Small intestine (tissue), 7 donors: Measurements from ENCODE around the gene MED14. TPM values are rescaled to one million over a fixed set of nuclear protein-coding genes. Genes with fewer than 3 reads are reported as not detected.

Experiments used
- DNase-seq, 2 donors: peaks; one replicate each; pipeline versions ENCODE4 v3.0.0 to v3.0.0-alpha.2; 2013
- FAIRE-seq: peaks from 2 replicates; lab custom pipeline; 2012; peaks lifted over from hg19 to GRCh38; lab: Jason Lieb, UNC
- H3K27ac ChIP-seq, 3 donors: one replicate each; pipeline ENCODE4 v1.5.1; 2013; ENCODE audit warnings: low read length in 2 of 3, mild to moderate bottlenecking in 2 of 3, control low read depth in 1 of 3, inconsistent platforms in 1 of 3, low read depth in 1 of 3, moderate library complexity in 1 of 3
- H3K27me3 ChIP-seq, 3 donors: one replicate each; pipeline ENCODE4 v1.6.1; 2013; ENCODE audit warnings: low read length in 3 of 3, inconsistent platforms in 1 of 3; ENCODE audit not compliant: control insufficient read depth in 3 of 3, insufficient read depth in 3 of 3
- H3K36me3 ChIP-seq, 3 donors: one replicate each; pipeline ENCODE4 v1.6.1; 2013; ENCODE audit warnings: low read length in 3 of 3, inconsistent platforms in 1 of 3, low read depth in 1 of 3, mild to moderate bottlenecking in 1 of 3, moderate library complexity in 1 of 3; ENCODE audit not compliant: control insufficient read depth in 3 of 3, insufficient read depth in 2 of 3
- H3K4me1 ChIP-seq, 3 donors: one replicate each; pipeline ENCODE4 v1.6.1; 2013; ENCODE audit warnings: low read length in 2 of 3, inconsistent platforms in 1 of 3, low read depth in 1 of 3, mild to moderate bottlenecking in 1 of 3, moderate library complexity in 1 of 3; ENCODE audit not compliant: control insufficient read depth in 3 of 3, insufficient read depth in 2 of 3
- H3K4me3 ChIP-seq, 3 donors: one replicate each; pipeline ENCODE4 v1.5.1; 2013; ENCODE audit warnings: low read length in 3 of 3, control low read depth in 1 of 3, inconsistent platforms in 1 of 3, low read depth in 1 of 3, mild to moderate bottlenecking in 1 of 3, moderate library complexity in 1 of 3
- H3K9me3 ChIP-seq, 2 donors: one replicate each; pipeline ENCODE4 v1.6.1; 2013; ENCODE audit warnings: low read depth in 1 of 2, low read length in 1 of 2; ENCODE audit not compliant: control insufficient read depth in 2 of 2, insufficient read depth in 1 of 2
- WGBS, 3 donors: extraction: QIAGEN DNeasy Blood & Tissue Kit; methylation state at CpG; one replicate each; pipeline ENCODE4 v1.1.7; 2013; 5-methylcytosine and 5-hydroxymethylcytosine counted together
- polyA plus RNA-seq, 4 donors: library from polyadenylated mRNA; stranded (reverse) in 3 of 4; unstranded in 1 of 4; fragments of 200-250 nt in 3 of 4; fragments of 120-200 nt in 1 of 4; gene quantifications; one replicate each; pipeline versions ENCODE4 v1.2.1 to v1.2.3, GENCODE V29; 2013
- donor health status: healthy with polysubstance abuse.
- donor health status: control.
- donor health status: control.
- donor health status: Bipolar disorder and iron deficiency.
- donor health status: healthy.

MED14 gene
- polyA plus RNA-seq, 4 donors, result 13.0 to 72.7 (median 17.3) TPM

DNA sequence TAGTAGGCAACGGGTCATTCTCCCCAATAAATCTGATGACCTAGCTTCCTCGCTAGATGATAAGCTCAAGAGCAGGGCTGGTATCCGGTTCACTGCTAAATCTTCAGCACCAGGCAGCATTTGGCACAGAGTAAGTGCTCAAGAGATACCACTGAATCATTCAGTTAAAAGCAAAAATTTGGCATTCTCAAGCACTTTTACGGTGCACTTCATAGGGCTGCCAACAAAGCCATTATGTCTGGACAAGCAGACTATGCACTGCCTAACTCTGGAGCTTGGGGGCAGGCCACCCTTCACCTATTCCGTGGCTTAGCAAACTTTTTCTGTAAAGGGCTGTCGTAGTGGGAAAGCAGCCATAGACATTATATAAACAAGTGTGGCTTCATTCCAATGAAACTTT, 64.2 kb downstream of the MED14 start:
- no peak overlapping the region for H3K27ac ChIP-seq
- WGBS, 3 donors, result 69 to 74% (median 71%) methylated on average over 6 of the region's 6 CpGs
- peaks cover 3 to 39% (median 15%) of the 10 kb centered on the region in 3 donors for H3K36me3 ChIP-seq

GRCh38 chrX:40663880-40664630, 71.3 kb downstream of the MED14 start:
- DNase-seq (no peak), FAIRE-seq (no peak)
- Histone ChIP-seq H3K27me3 (no peaks in the 10 kb centered on the region), H3K4me3 (no peak overlapping the region), H3K9me3 (no peaks in the 10 kb centered on the region), H3K27ac (no peak overlapping the region), H3K36me3 (peaks cover 0 to 46% (median 8%) of the 10 kb centered on the region in 3 donors), H3K4me1 (no peaks in the 10 kb centered on the region)
- WGBS, 3 donors, result 55 to 81% (median 74%) methylated on average over 6 of the region's 6 CpGs

More for the DNA sequence above, 64.2 kb downstream of the MED14 start:
- Histone ChIP-seq H3K4me3 (no peak overlapping the region), H3K27me3 (no peaks in the 10 kb centered on the region), H3K4me1 (no peaks in the 10 kb centered on the region), H3K9me3 (no peaks in the 10 kb centered on the region)
- no peak for FAIRE-seq
- DNase-seq, result no peak

- H3K36me3 ChIP-seq, result peaks cover 0 to 52% (median 8%) of the 10 kb centered on the region in 3 donors
- DNase-seq (no peak), FAIRE-seq (no peak)
- H3K4me3 ChIP-seq, result no peak overlapping the region
- no peaks in the 10 kb centered on the region for H3K9me3 ChIP-seq
- WGBS, 3 donors, result 94 to 100% (median 99%) methylated on average over 3 of the region's 3 CpGs
- H3K27me3 ChIP-seq, result no peaks in the 10 kb centered on the region
- no peaks in the 10 kb centered on the region for H3K4me1 ChIP-seq
- H3K27ac ChIP-seq, result no peak overlapping the region
Observed at GRCh38 chrX:40663078-40663740, 72.1 kb downstream of the MED14 start.

- FAIRE-seq (no peak), DNase-seq (no peak)
- Histone ChIP-seq H3K27me3 (no peaks in the 10 kb centered on the region), H3K4me1 (no peaks in the 10 kb centered on the region), H3K27ac (no peak overlapping the region), H3K4me3 (no peak overlapping the region), H3K9me3 (no peaks in the 10 kb centered on the region), H3K36me3 (peaks cover 0 to 51% (median 2%) of the 10 kb centered on the region in 3 donors)
- WGBS, 3 donors, result 74 to 80% (median 74%) methylated on average over 2 of the region's 2 CpGs
Observed at GRCh38 chrX:40661489-40661888, 73.9 kb downstream of the MED14 start.

DNA sequence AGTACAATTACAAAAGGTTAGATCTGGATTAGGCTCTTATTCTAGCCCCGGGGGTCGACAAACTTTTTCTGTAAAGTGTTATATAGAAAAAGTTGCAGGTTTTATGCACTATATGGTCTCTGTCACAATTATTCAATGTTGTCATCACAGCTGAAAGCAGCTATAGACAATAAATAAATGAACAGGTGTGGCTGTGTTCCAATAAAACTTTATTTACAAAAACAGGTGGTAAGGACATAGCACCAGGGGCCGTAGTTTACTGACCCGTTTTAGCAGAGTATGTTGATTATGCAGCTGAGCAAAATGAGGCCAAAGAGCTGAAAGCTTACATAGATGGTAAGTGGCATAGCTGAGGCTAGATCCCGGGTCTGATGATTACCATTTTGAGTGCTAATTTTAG, 75.0 kb downstream of the MED14 start:
- Histone ChIP-seq H3K4me1 (no peaks in the 10 kb centered on the region), H3K27me3 (no peaks in the 10 kb centered on the region), H3K4me3 (no peak overlapping the region), H3K9me3 (no peaks in the 10 kb centered on the region), H3K36me3 (peaks cover 0 to 47% (median 3%) of the 10 kb centered on the region in 3 donors), H3K27ac (no peak overlapping the region)
- DNase-seq (no peak), FAIRE-seq (no peak)
- 89 to 92% (median 90%) methylated on average over 5 of the region's 5 CpGs for WGBS, 3 donors

GRCh38 chrX:40653535-40653934, 81.8 kb downstream of the MED14 start:
- no peak overlapping the region for H3K27ac ChIP-seq
- peaks cover 3 to 22% (median 5%) of the 10 kb centered on the region in 3 donors for H3K36me3 ChIP-seq
- no peak overlapping the region for H3K4me3 ChIP-seq
- DNase-seq (no peak), FAIRE-seq (no peak)
- H3K27me3 ChIP-seq, result no peaks in the 10 kb centered on the region
- no peaks in the 10 kb centered on the region for H3K9me3 ChIP-seq
- WGBS, 3 donors, result 69 to 94% (median 93%) methylated on average over 2 of the region's 2 CpGs
- no peaks in the 10 kb centered on the region for H3K4me1 ChIP-seq

GRCh38 chrX:40652664-40653063, 82.7 kb downstream of the MED14 start:
- Histone ChIP-seq H3K4me1 (peaks cover 0 to 6% (median 0%) of the 10 kb centered on the region in 3 donors), H3K27ac (no peak overlapping the region), H3K4me3 (no peak overlapping the region), H3K27me3 (no peaks in the 10 kb centered on the region), H3K36me3 (peaks cover 3 to 15% (median 5%) of the 10 kb centered on the region in 3 donors), H3K9me3 (no peaks in the 10 kb centered on the region)
- WGBS, 3 donors, result 76 to 94% (median 91%) methylated on average over 1 of the region's 1 CpG
- DNase-seq, result no peak
- FAIRE-seq, result no peak

GRCh38 chrX:40651620-40652223, 83.6 kb downstream of the MED14 start:
- H3K4me1 ChIP-seq, result peaks cover 0 to 6% (median 0%) of the 10 kb centered on the region in 3 donors
- DNase-seq (peak; percentile 66 to 68), FAIRE-seq (no peak)
- no peaks in the 10 kb centered on the region for H3K9me3 ChIP-seq
- no peaks in the 10 kb centered on the region for H3K27me3 ChIP-seq
- WGBS, 3 donors, result 0 to 2% (median 1%) methylated on average over 3 of the region's 3 CpGs
- no peak overlapping the region for H3K27ac ChIP-seq
- peaks cover 3 to 9% (median 5%) of the 10 kb centered on the region in 3 donors for H3K36me3 ChIP-seq
- H3K4me3 ChIP-seq, result no peak overlapping the region
